GM23338 (cell line): ENCODE data around the gene ERVMER34-1. TPM values are rescaled to one million over a fixed set of nuclear protein-coding genes. Genes with fewer than 3 reads are reported as not detected.

ENCODE experiments used
- ATAC-seq: fragments of 200-7000 bp; cut with Tn5 transposase; 3 replicates; pipeline ENCODE4 v1.9.1; 2020
- DNase-seq: peaks from one replicate; pipeline ENCODE4 v3.0.0-alpha.2; 2015; ENCODE audit warnings: low spot score
- H2AFZ ChIP-seq: fragments of 200-600 bp; sonication (generic); 2 replicates; pipeline ENCODE4 v1.8.0; 2016; ENCODE audit warnings: antibody characterized with exemption, mild to moderate bottlenecking, moderate library complexity
- H3F3A ChIP-seq: fragments of 200-600 bp; sonication (generic); replicated peaks from 2 replicates; pipeline ENCODE4 v1.8.0; 2017; ENCODE audit warnings: antibody characterized with exemption, mixed run types, low read depth
- H3K27ac ChIP-seq: fragments of 200-600 bp; sonication (generic); 2 replicates; pipeline ENCODE4 v1.6.1; 2016; ENCODE audit warnings: low read depth
- H3K27me3 ChIP-seq: fragments of 200-600 bp; sonication (generic); 2 replicates; pipeline ENCODE4 v1.8.0; 2016; ENCODE audit warnings: mild to moderate bottlenecking, mixed run types, moderate library complexity; ENCODE audit not compliant: insufficient read depth
- H3K36me3 ChIP-seq: fragments of 200-600 bp; sonication (generic); 2 replicates; pipeline ENCODE4 v1.8.0; 2016; ENCODE audit warnings: mild to moderate bottlenecking; ENCODE audit not compliant: insufficient read depth
- H3K4me1 ChIP-seq: fragments of 200-600 bp; sonication (generic); 2 replicates; pipeline ENCODE4 v1.8.0; 2016; ENCODE audit warnings: mild to moderate bottlenecking, moderate library complexity; ENCODE audit not compliant: insufficient read depth
- H3K4me2 ChIP-seq: fragments of 200-600 bp; sonication (generic); 2 replicates; pipeline ENCODE4 v1.7.1; 2017; ENCODE audit warnings: mixed run types
- H3K4me3 ChIP-seq: fragments of 200-600 bp; sonication (generic); 2 replicates; pipeline ENCODE4 v1.6.1; 2016; ENCODE audit warnings: mixed run types
- H3K79me2 ChIP-seq: fragments of 200-600 bp; sonication (generic); replicated peaks from 2 replicates; pipeline ENCODE4 v1.8.0; 2017; ENCODE audit warnings: mild to moderate bottlenecking; ENCODE audit not compliant: insufficient read depth
- H3K9me2 ChIP-seq: fragments of 200-600 bp; sonication (generic); 2 replicates; pipeline ENCODE4 v1.8.0; 2017; ENCODE audit not compliant: insufficient read depth
- H4K20me1 ChIP-seq: fragments of 200-600 bp; sonication (generic); replicated peaks from 2 replicates; pipeline ENCODE4 v1.8.0; 2017; ENCODE audit warnings: mild to moderate bottlenecking; ENCODE audit not compliant: insufficient read depth
- H3K27ac Mint-ChIP-seq: 2 replicates; pipeline ENCODE4 v1.8.0; 2020; ENCODE audit warnings: inconsistent platforms, mild to moderate bottlenecking, moderate library complexity, mixed read lengths
- H3K27me3 Mint-ChIP-seq: 3 replicates; pipeline ENCODE4 v1.8.0; 2022; ENCODE audit warnings: low read depth, mild to moderate bottlenecking, moderate library complexity, mixed read lengths, inconsistent platforms; ENCODE audit not compliant: insufficient read depth, poor library complexity
- H3K36me3 Mint-ChIP-seq: 3 replicates; pipeline ENCODE4 v1.8.0; 2021; ENCODE audit warnings: low read depth, mild to moderate bottlenecking, inconsistent platforms, moderate library complexity, mixed read lengths
- H3K4me1 Mint-ChIP-seq: 3 replicates; pipeline ENCODE4 v1.8.0; 2020; ENCODE audit warnings: mild to moderate bottlenecking, inconsistent platforms, mixed read lengths
- H3K4me3 Mint-ChIP-seq: 3 replicates; pipeline ENCODE4 v1.8.0; 2021; ENCODE audit warnings: moderate library complexity, mild to moderate bottlenecking, inconsistent platforms, mixed read lengths
- H3K9me3 Mint-ChIP-seq: 3 replicates; pipeline ENCODE4 v1.8.0; 2020; ENCODE audit warnings: moderate library complexity, mild to moderate bottlenecking, inconsistent platforms, mixed read lengths
- CREB1 ChIP-seq: fragments of 250-450 bp; sonication (Bioruptor Pico); IDR thresholded peaks from 2 replicates; pipeline ENCODE4 v1.5.0; 2020; ENCODE audit warnings: low read depth, mild to moderate bottlenecking, moderate library complexity
- CTCF ChIP-seq, 2 experiments: fragments of 200-600 bp in 1 of 2; sonication (generic) in 1 of 2; conservative IDR thresholded peaks; 2 replicates each; pipeline versions ENCODE4 v1.5.1 to v1.6.1; 2016 to 2017; ENCODE audit warnings: antibody characterized with exemption in 2 of 2, low read depth in 2 of 2, mild to moderate bottlenecking in 2 of 2, moderate library complexity in 1 of 2
- ETS1 ChIP-seq: IDR thresholded peaks from 2 replicates; pipeline ENCODE4 v1.6.1; 2016; ENCODE audit warnings: antibody characterized with exemption
- NANOG ChIP-seq: IDR thresholded peaks from 2 replicates; pipeline ENCODE4 v1.6.1; 2016; ENCODE audit warnings: antibody characterized with exemption, borderline replicate concordance
- STAT1 ChIP-seq: IDR thresholded peaks from one replicate; pipeline ENCODE4 v1.6.1; 2016; ENCODE audit warnings: antibody characterized with exemption; ENCODE audit not compliant: unreplicated experiment
- ZNF114 ChIP-seq: fragments of 250-450 bp; sonication (Bioruptor Pico); IDR thresholded peaks from 2 replicates; pipeline ENCODE4 v1.5.0; 2020; ENCODE audit warnings: mild to moderate bottlenecking, moderate library complexity
- polyA plus RNA-seq: library from polyadenylated mRNA; unstranded; fragments of >200 nt; fragmentation: Nextera tagmentation; extraction: Ambion mirVana; gene quantifications from 2 replicates; pipeline ENCODE4 v1.2.1, GENCODE V29; 2016
- total RNA-seq: library from RNA; depleted of rRNA; stranded (reverse); fragments of >200 nt; shearing (Covaris generic); gene quantifications from 2 replicates; pipeline ENCODE4 v1.2.3, GENCODE V29; 2014

ERVMER34-1 gene
- total and polyA plus RNA-seq, 2 experiments from 2014 or later, result 15.9 to 34.1 TPM

GRCh38 chr4:52780206-52780605 is 29.0 kb upstream of the ERVMER34-1 start:
- no peaks in the 10 kb centered on the region for H3K36me3 ChIP-seq
- peaks cover 2% of the 10 kb centered on the region for H3K27me3 Mint-ChIP-seq
- peaks cover 25% of the 10 kb centered on the region for H3K9me2 ChIP-seq
- TF ChIP-seq CTCF (conservative IDR thresholded peaks at IDR 0.05; ENCODE audit: low read depth in 2 of 2), result no peak
- no peak for TF ChIP-seq ETS1
- no peak overlapping the region for H3K27ac Mint-ChIP-seq
- no peaks in the 10 kb centered on the region for H3K4me1 ChIP-seq
- H3K4me2 ChIP-seq, result no peak overlapping the region
- H3K79me2 ChIP-seq, result no peaks in the 10 kb centered on the region
- H4K20me1 ChIP-seq, result no peaks in the 10 kb centered on the region
- ATAC-seq (no peak), DNase-seq (no peak)
- H3K27me3 ChIP-seq, result no peaks in the 10 kb centered on the region
- H3K4me3 Mint-ChIP-seq, result no peak overlapping the region
- H3K4me1 Mint-ChIP-seq, result no peaks in the 10 kb centered on the region
- no peak overlapping the region for H3K27ac ChIP-seq
- no peak overlapping the region for H3K4me3 ChIP-seq
- H3F3A ChIP-seq, result no peaks in the 10 kb centered on the region
- H3K9me3 Mint-ChIP-seq, result peaks cover 12% of the 10 kb centered on the region; the same call in 2 of the 3 replicates
- H3K36me3 Mint-ChIP-seq, result peaks cover 4% of the 10 kb centered on the region; the same call in 1 of the 3 replicates
- H2AFZ ChIP-seq, result no peak overlapping the region

- Mint-ChIP-seq H3K27ac (no peak overlapping the region), H3K4me3 (no peak overlapping the region)
- no peak for ATAC-seq
Observed at GRCh38 chr4:52760256-52760655, 9.0 kb upstream of the ERVMER34-1 start.

GRCh38 chr4:52755426-52755825 is 4.2 kb upstream of the ERVMER34-1 start:
- Mint-ChIP-seq H3K27me3 (peaks cover 25% of the 10 kb centered on the region), H3K27ac (no peak overlapping the region), H3K4me3 (no peak overlapping the region), H3K9me3 (peaks cover 18% of the 10 kb centered on the region), H3K36me3 (peaks cover 10% of the 10 kb centered on the region), H3K4me1 (peaks cover 2% of the 10 kb centered on the region; the same call in 2 of the 3 replicates)
- DNase-seq (no peak), ATAC-seq (no peak)
- no peak overlapping the region for H3K4me2 ChIP-seq
- no peaks in the 10 kb centered on the region; the same call in 1 of the 2 replicates for H3K36me3 ChIP-seq
- H2AFZ ChIP-seq, result no peak overlapping the region
- H4K20me1 ChIP-seq, result no peaks in the 10 kb centered on the region
- H3K9me2 ChIP-seq, result peaks cover 4% of the 10 kb centered on the region; the same call in 1 of the 2 replicates
- peaks cover 2% of the 10 kb centered on the region; the same call in 1 of the 2 replicates for H3K4me1 ChIP-seq
- H3K79me2 ChIP-seq, result peaks cover 1% of the 10 kb centered on the region
- H3K27ac ChIP-seq, result no peak overlapping the region
- H3F3A ChIP-seq, result peaks cover 9% of the 10 kb centered on the region
- peaks cover 20% of the 10 kb centered on the region for H3K27me3 ChIP-seq
- H3K4me3 ChIP-seq, result no peak overlapping the region
- no peak for TF ChIP-seq ZNF114 (CRISPR knock-in tag)
- TF ChIP-seq STAT1, result no peak
- TF ChIP-seq ETS1, result no peak
- no peak for TF ChIP-seq NANOG

More at GRCh38 chr4:52760256-52760655, 9.0 kb upstream of the ERVMER34-1 start:
- TF ChIP-seq CREB1 (CRISPR knock-in tag) (no peak), ZNF114 (CRISPR knock-in tag) (no peak)
- no peaks in the 10 kb centered on the region for H3K36me3 ChIP-seq
- Mint-ChIP-seq H3K9me3 (no peaks in the 10 kb centered on the region), H3K4me1 (peaks cover 2% of the 10 kb centered on the region; the same call in 1 of the 3 replicates), H3K36me3 (no peaks in the 10 kb centered on the region), H3K27me3 (no peaks in the 10 kb centered on the region)
- H3K79me2 ChIP-seq, result no peaks in the 10 kb centered on the region
- no peak overlapping the region for H3K4me2 ChIP-seq
- no peak overlapping the region for H3K27ac ChIP-seq
- H3F3A ChIP-seq, result no peaks in the 10 kb centered on the region
- H2AFZ ChIP-seq, result no peak overlapping the region
- DNase-seq, result no peak
- no peak overlapping the region for H3K4me3 ChIP-seq
- H3K9me2 ChIP-seq, result peaks cover 3% of the 10 kb centered on the region; the same call in 1 of the 2 replicates
- H3K27me3 ChIP-seq, result no peaks in the 10 kb centered on the region
- H3K4me1 ChIP-seq, result no peaks in the 10 kb centered on the region
- H4K20me1 ChIP-seq, result no peaks in the 10 kb centered on the region
